Activated CD8-positive, alpha-beta T cell treated with anti-CD3 and anti-CD28 coated beads for 36 hours (primary cell): Measurements from ENCODE around the gene THRA. TPM values are rescaled to one million over a fixed set of nuclear protein-coding genes. Genes with fewer than 3 reads are reported as not detected.

Source experiments
- ATAC-seq: fragments of 200-7000 bp; cut with Tn5 transposase; one replicate; pipeline ENCODE4 v1.10.0; 2021; ENCODE audit warnings: mild to moderate bottlenecking, moderate library complexity
- CTCF ChIA-PET: fragments of 350-600 bp; sonication (Branson Sonifier 250); formaldehyde crosslinking; loops from one replicate; lab custom pipeline; 2021; ENCODE audit warnings: antibody characterized with exemption; lab: Charles Lee
- POLR2A ChIA-PET: fragments of 350-600 bp; sonication (Branson Sonifier 250); formaldehyde crosslinking; loops from one replicate; lab custom pipeline; 2021; ENCODE audit warnings: antibody characterized with exemption; lab: Charles Lee
- DNase-seq: peaks from one replicate; pipeline ENCODE4 v3.0.0-alpha.2; 2020
- H3K27ac Mint-ChIP-seq: one replicate; pipeline ENCODE4 v1.8.0; 2021; ENCODE audit warnings: mild to moderate bottlenecking, mixed read lengths
- H3K27me3 Mint-ChIP-seq: one replicate; pipeline ENCODE4 v1.8.0; 2021; ENCODE audit warnings: mixed read lengths
- H3K36me3 Mint-ChIP-seq: one replicate; pipeline ENCODE4 v1.8.0; 2021; ENCODE audit warnings: low read depth, mixed read lengths
- H3K4me1 Mint-ChIP-seq: one replicate; pipeline ENCODE4 v1.8.0; 2021; ENCODE audit warnings: low read depth, mixed read lengths
- H3K4me3 Mint-ChIP-seq: one replicate; pipeline ENCODE4 v1.8.0; 2021; ENCODE audit warnings: mild to moderate bottlenecking, moderate library complexity, mixed read lengths
- H3K9me3 Mint-ChIP-seq: one replicate; pipeline ENCODE4 v1.8.0; 2021; ENCODE audit warnings: mixed read lengths
- CTCF ChIP-seq: fragments of 200-600 bp; IDR thresholded peaks from one replicate; pipeline ENCODE4 v1.8.0; 2022; ENCODE audit warnings: antibody characterized with exemption, mild to moderate bottlenecking
- intact Hi-C: fragments of 100-400 bp; cut with micrococcal nuclease; formaldehyde crosslinking; loops from one replicate; pipeline ENCODE4 v1.10.0; 2022
- total RNA-seq, 2 experiments: library from RNA; stranded (reverse); gene quantifications; one replicate each; pipeline ENCODE4 v1.2.3, GENCODE V29; 2021

THRA gene
- total RNA-seq, 2 experiments from 2014 or later, result 11.1 to 13.8 TPM

GRCh38 chr17:40074175-40074512 lies 11.4 kb downstream of the THRA start:
- Mint-ChIP-seq H3K9me3 (no peaks in the 10 kb centered on the region), H3K27ac (peak overlapping the region; percentile 43), H3K4me1 (peaks cover 44% of the 10 kb centered on the region), H3K4me3 (no peak overlapping the region), H3K36me3 (no peaks in the 10 kb centered on the region), H3K27me3 (no peaks in the 10 kb centered on the region)
- ChIA-PET POLR2A (interaction anchor here (1.2 to 1.7 kb wide), 2 partner anchors 10 to 23 kb away, joined by 5 read pairs; no protein-coding TSS in a partner anchor), CTCF (interaction anchor here (0.8 to 6.9 kb wide), 16 partner anchors 10 to 243 kb away, joined by 3 to 168 read pairs (median 12); partner anchors contain the start of genes CSF3, MED24, NR1D1 and THRA)
- ATAC-seq (no peak), DNase-seq (no peak)
- intact Hi-C loops, result no loop called here
- no peak for TF ChIP-seq CTCF

- DNase-seq, result no peak
- H3K27ac Mint-ChIP-seq, result no peak overlapping the region
- no peak for ATAC-seq
- H3K4me1 Mint-ChIP-seq, result peaks cover 38% of the 10 kb centered on the region
- intact Hi-C loops, result no loop called here
- no peaks in the 10 kb centered on the region for H3K27me3 Mint-ChIP-seq
- H3K9me3 Mint-ChIP-seq, result no peaks in the 10 kb centered on the region
- ChIA-PET POLR2A (interaction anchor here (0.6 to 2.1 kb wide), 10 partner anchors 9 to 273 kb away, joined by 3 to 9 read pairs (median 3); partner anchors contain the start of genes MED24 and MSL1), CTCF (interaction anchor here (1.0 to 6.9 kb wide), 26 partner anchors 9 to 643 kb away, joined by 3 to 168 read pairs (median 5); partner anchors contain the start of genes CASC3, CSF3, MED24 and NR1D1)
- H3K4me3 Mint-ChIP-seq, result no peak overlapping the region
- no peak for TF ChIP-seq CTCF
- no peaks in the 10 kb centered on the region for H3K36me3 Mint-ChIP-seq
Measured at GRCh38 chr17:40074871-40075200, 12.1 kb downstream of the THRA start.

- Mint-ChIP-seq H3K36me3 (no peaks in the 10 kb centered on the region), H3K27ac (peak overlapping the region; percentile 47), H3K9me3 (no peaks in the 10 kb centered on the region), H3K4me3 (no peak overlapping the region), H3K4me1 (peaks cover 32% of the 10 kb centered on the region), H3K27me3 (no peaks in the 10 kb centered on the region)
- POLR2A ChIA-PET, result interaction anchor here (0.6 to 2.1 kb wide), 12 partner anchors 8 to 273 kb away, joined by 3 to 9 read pairs (median 4); partner anchors contain the start of genes MED24 and MSL1
- ATAC-seq, result peak; percentile 93
- TF ChIP-seq CTCF, result peak; percentile 91
- CTCF ChIA-PET, result interaction anchor here (0.6 to 6.9 kb wide), 41 partner anchors 9 to 644 kb away, joined by 3 to 168 read pairs (median 5); partner anchors contain the start of genes CASC3, CSF3, MED24 and NR1D1
- intact Hi-C loops, result no loop called here
- DNase-seq, result peak; percentile 73
Measured at GRCh38 chr17:40075201-40075941, 12.6 kb downstream of the THRA start.

GRCh38 chr17:40075942-40076498 lies 13.3 kb downstream of the THRA start:
- DNase-seq (no peak), ATAC-seq (no peak)
- no peak for TF ChIP-seq CTCF
- intact Hi-C loops, result no loop called here
- Mint-ChIP-seq H3K27ac (peak overlapping the region; percentile 47), H3K27me3 (no peaks in the 10 kb centered on the region), H3K36me3 (no peaks in the 10 kb centered on the region), H3K9me3 (no peaks in the 10 kb centered on the region), H3K4me1 (peaks cover 26% of the 10 kb centered on the region), H3K4me3 (no peak overlapping the region)
- POLR2A ChIA-PET, result interaction anchor here (0.8 to 2.1 kb wide), 9 partner anchors 9 to 46 kb away, joined by 3 to 9 read pairs (median 4); partner anchors contain the start of genes MED24 and MSL1
- CTCF ChIA-PET, result interaction anchor here (0.6 to 6.9 kb wide), 34 partner anchors 8 to 644 kb away, joined by 3 to 168 read pairs (median 4); partner anchors contain the start of genes CSF3, MED24, NR1D1 and THRA
